ENCODE results near the gene BIRC7.

The BIRC7 gene

GRCh38 chr20:63232235-63233060, 3.3 kb upstream of the BIRC7 start:
- no peaks in the 10 kb centered on the region for H3K4me1 ChIP-seq (ENCODE audit: insufficient read depth, low read length, severe bottlenecking)
- no peak overlapping the region for H3K9ac ChIP-seq (ENCODE audit: low read length)
- no peak overlapping the region for H2AFZ ChIP-seq (ENCODE audit: low read length)
- no peaks in the 10 kb centered on the region for H3F3A ChIP-seq (ENCODE audit: insufficient read depth, low read length)
- H3K27ac ChIP-seq (ENCODE audit: low read depth, low read length, poor library complexity, severe bottlenecking) = no peak overlapping the region
- H3K4me2 ChIP-seq (ENCODE audit: low read length) = no peak overlapping the region
- H3K9me2 ChIP-seq (ENCODE audit: low read depth, low read length) = no peaks in the 10 kb centered on the region
- H3K9me3 ChIP-seq (ENCODE audit: low read length) = no peaks in the 10 kb centered on the region
- peaks cover 13% of the 10 kb centered on the region for H3K27me3 ChIP-seq (ENCODE audit: insufficient read depth, low read length)
- TF ChIP-seq CTCF (IDR thresholded peaks at IDR 0.05; ENCODE audit: low read length) (no peak), EZH2 (IDR thresholded peaks at IDR 0.05; ENCODE audit: borderline replicate concordance, low read length) (no peak)
- H3K4me3 ChIP-seq (ENCODE audit: low read depth, low read length, poor library complexity, severe bottlenecking) = no peak overlapping the region
- H4K20me1 ChIP-seq (ENCODE audit: insufficient read depth, low read length) = no peaks in the 10 kb centered on the region
- no peaks in the 10 kb centered on the region for H3K36me3 ChIP-seq (ENCODE audit: insufficient read depth, low read length)
- H3K79me2 ChIP-seq (ENCODE audit: insufficient read depth, low read length) = no peaks in the 10 kb centered on the region

- no peaks in the 10 kb centered on the region for H3K79me2 ChIP-seq (ENCODE audit: insufficient read depth, low read length)
- no peak overlapping the region for H3K9ac ChIP-seq (ENCODE audit: low read length)
- H2AFZ ChIP-seq (ENCODE audit: low read length) = no peak overlapping the region
- no peaks in the 10 kb centered on the region for H3K9me2 ChIP-seq (ENCODE audit: low read depth, low read length)
- no peak overlapping the region for H3K4me2 ChIP-seq (ENCODE audit: low read length)
- no peaks in the 10 kb centered on the region for H3K36me3 ChIP-seq (ENCODE audit: insufficient read depth, low read length)
- H4K20me1 ChIP-seq (ENCODE audit: insufficient read depth, low read length) = no peaks in the 10 kb centered on the region
- no peak for TF ChIP-seq EZH2 (IDR thresholded peaks at IDR 0.05; ENCODE audit: borderline replicate concordance, low read length)
- no peak for TF ChIP-seq CTCF (IDR thresholded peaks at IDR 0.05; ENCODE audit: low read length)
- no peaks in the 10 kb centered on the region for H3K4me1 ChIP-seq (ENCODE audit: insufficient read depth, low read length, severe bottlenecking)
- no peaks in the 10 kb centered on the region for H3K9me3 ChIP-seq (ENCODE audit: low read length)
- no peak overlapping the region for H3K4me3 ChIP-seq (ENCODE audit: low read depth, low read length, poor library complexity, severe bottlenecking)
- no peak overlapping the region for H3K27ac ChIP-seq (ENCODE audit: low read depth, low read length, poor library complexity, severe bottlenecking)
- H3F3A ChIP-seq (ENCODE audit: insufficient read depth, low read length) = no peaks in the 10 kb centered on the region
- H3K27me3 ChIP-seq (ENCODE audit: insufficient read depth, low read length) = peaks cover 13% of the 10 kb centered on the region
Observed at GRCh38 chr20:63233061-63233344, 2.7 kb upstream of the BIRC7 start.

DNA sequence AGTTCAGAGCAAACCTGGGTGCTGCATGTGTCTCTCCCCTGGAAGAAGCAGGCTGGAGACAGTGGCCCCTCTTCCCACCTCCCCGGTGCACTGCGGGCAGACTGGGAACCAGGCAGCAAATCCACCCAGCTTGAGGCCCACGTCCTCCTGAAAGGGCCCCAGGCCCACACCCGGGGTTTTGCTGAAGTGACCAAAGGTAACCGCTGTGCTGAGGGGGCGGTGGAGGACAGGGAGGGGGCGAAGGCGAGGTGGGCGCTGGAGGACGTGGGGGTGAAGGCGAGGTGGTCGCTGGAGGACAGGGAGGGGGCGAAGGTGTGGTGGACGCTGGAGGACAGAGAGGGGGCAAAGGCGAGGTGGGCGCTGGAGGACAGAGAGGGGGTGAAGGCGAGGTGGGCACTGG, 1.8 kb upstream of the BIRC7 start:
- Histone ChIP-seq H3K79me2 (ENCODE audit: insufficient read depth, low read length) (no peaks in the 10 kb centered on the region), H2AFZ (ENCODE audit: low read length) (no peak overlapping the region), H3K4me2 (ENCODE audit: low read length) (no peak overlapping the region), H3K4me1 (ENCODE audit: insufficient read depth, low read length, severe bottlenecking) (no peaks in the 10 kb centered on the region), H3K27me3 (ENCODE audit: insufficient read depth, low read length) (peaks cover 7% of the 10 kb centered on the region; the same call in 1 of the 2 replicates), H3F3A (ENCODE audit: insufficient read depth, low read length) (no peaks in the 10 kb centered on the region), H3K36me3 (ENCODE audit: insufficient read depth, low read length) (no peaks in the 10 kb centered on the region), H3K4me3 (ENCODE audit: low read depth, low read length, poor library complexity, severe bottlenecking) (no peak overlapping the region), H3K27ac (ENCODE audit: low read depth, low read length, poor library complexity, severe bottlenecking) (no peak overlapping the region), H3K9ac (ENCODE audit: low read length) (no peak overlapping the region), H4K20me1 (ENCODE audit: insufficient read depth, low read length) (no peaks in the 10 kb centered on the region), H3K9me2 (ENCODE audit: low read depth, low read length) (no peaks in the 10 kb centered on the region), H3K9me3 (ENCODE audit: low read length) (no peaks in the 10 kb centered on the region)
- TF ChIP-seq EZH2 (IDR thresholded peaks at IDR 0.05; ENCODE audit: borderline replicate concordance, low read length) (no peak), CTCF (IDR thresholded peaks at IDR 0.05; ENCODE audit: low read length) (no peak)

Measured in OCI-LY1 (cell line).